ENCODE results near the gene GTPBP10.
"Not testable (repeated sequence)": the region's sequence is repeated elsewhere in the genome, so short reads cannot be mapped to it uniquely, and the experiment has no call there.

Gene GTPBP10

GRCh38 chr7:90345595-90346335, 751 bp upstream of the GTPBP10 start:
- H3K27me3 ChIP-seq (replicated peaks; ENCODE audit: insufficient read depth, low read length), result no peaks in the 10 kb centered on the region
- peaks cover 38% of the 10 kb centered on the region for H3K79me2 ChIP-seq (ENCODE audit: low read length)
- peak overlapping the region; percentile 84 for H3K4me3 ChIP-seq (ENCODE audit: low read length)
- no peaks in the 10 kb centered on the region for H3K36me3 ChIP-seq (replicated peaks; ENCODE audit: insufficient read depth, low read length)
- peak overlapping the region; percentile 96 for H2AFZ ChIP-seq (ENCODE audit: low read length)
- no peaks in the 10 kb centered on the region for H3K9me3 ChIP-seq (replicated peaks; ENCODE audit: insufficient read depth, low read length)
- H3K9me2 ChIP-seq (replicated peaks; ENCODE audit: insufficient read depth, low read length), result no peaks in the 10 kb centered on the region
- no peaks in the 10 kb centered on the region for H4K20me1 ChIP-seq (ENCODE audit: insufficient read depth, low read length)
- peak overlapping the region; percentile 82 for H3K9ac ChIP-seq (ENCODE audit: low read length)
- H3K27ac ChIP-seq (ENCODE audit: low read length), result peak overlapping the region; percentile 83; the same call in 1 of the 2 replicates
- H3K4me2 ChIP-seq (ENCODE audit: low read depth, low read length), result peak overlapping the region; percentile 73
- DNase-seq, result peak; percentile 29
- no peaks in the 10 kb centered on the region for H3F3A ChIP-seq (ENCODE audit: insufficient read depth, low read length)
- TF ChIP-seq EZH2 (optimal IDR thresholded peaks at IDR 0.05; ENCODE audit: low read depth, low read length), result no peak
- TF ChIP-seq CTCF (IDR thresholded peaks at IDR 0.05; ENCODE audit: low read length), result no peak
- TF ChIP-seq EZH2phosphoT487 (IDR thresholded peaks at IDR 0.05; ENCODE audit: low read length), result no peak
- no peaks in the 10 kb centered on the region; the same call in 1 of the 2 replicates for H3K4me1 ChIP-seq (ENCODE audit: low read length)

- Histone ChIP-seq H2AFZ (ENCODE audit: low read length) (no peak overlapping the region), H3K27me3 (replicated peaks; ENCODE audit: insufficient read depth, low read length) (no peaks in the 10 kb centered on the region), H3K9ac (ENCODE audit: low read length) (no peak overlapping the region), H3K79me2 (ENCODE audit: low read length) (peaks cover 52% of the 10 kb centered on the region), H3K27ac (ENCODE audit: low read length) (no peak overlapping the region), H3K4me3 (ENCODE audit: low read length) (peak overlapping the region; percentile 84; the same call in 1 of the 2 replicates), H4K20me1 (ENCODE audit: insufficient read depth, low read length) (no peaks in the 10 kb centered on the region), H3K9me3 (replicated peaks; ENCODE audit: insufficient read depth, low read length) (no peaks in the 10 kb centered on the region), H3F3A (ENCODE audit: insufficient read depth, low read length) (no peaks in the 10 kb centered on the region), H3K36me3 (replicated peaks; ENCODE audit: insufficient read depth, low read length) (no peaks in the 10 kb centered on the region), H3K9me2 (replicated peaks; ENCODE audit: insufficient read depth, low read length) (no peaks in the 10 kb centered on the region), H3K4me1 (ENCODE audit: low read length) (no peaks in the 10 kb centered on the region; the same call in 1 of the 2 replicates), H3K4me2 (ENCODE audit: low read depth, low read length) (peak overlapping the region; percentile 58; the same call in 1 of the 2 replicates)
- no peak for DNase-seq
- TF ChIP-seq EZH2phosphoT487 (IDR thresholded peaks at IDR 0.05; ENCODE audit: low read length) (no peak), EZH2 (optimal IDR thresholded peaks at IDR 0.05; ENCODE audit: low read depth, low read length) (no peak), CTCF (IDR thresholded peaks at IDR 0.05; ENCODE audit: low read length) (no peak)
Observed at GRCh38 chr7:90347759-90348158, 1.2 kb downstream of the GTPBP10 start.

GRCh38 chr7:90349305-90349704, 2.8 kb downstream of the GTPBP10 start:
- Histone ChIP-seq H3K9me3 (replicated peaks; ENCODE audit: insufficient read depth, low read length) (no peaks in the 10 kb centered on the region), H4K20me1 (ENCODE audit: insufficient read depth, low read length) (no peaks in the 10 kb centered on the region), H3K9ac (ENCODE audit: low read length) (no peak overlapping the region), H3K27ac (ENCODE audit: low read length) (no peak overlapping the region), H3K36me3 (replicated peaks; ENCODE audit: insufficient read depth, low read length) (no peaks in the 10 kb centered on the region; the same call in 1 of the 2 replicates), H3K79me2 (ENCODE audit: low read length) (peaks cover 56% of the 10 kb centered on the region), H3F3A (ENCODE audit: insufficient read depth, low read length) (no peaks in the 10 kb centered on the region), H3K27me3 (replicated peaks; ENCODE audit: insufficient read depth, low read length) (no peaks in the 10 kb centered on the region), H3K9me2 (replicated peaks; ENCODE audit: insufficient read depth, low read length) (no peaks in the 10 kb centered on the region), H3K4me3 (ENCODE audit: low read length) (no peak overlapping the region), H3K4me1 (ENCODE audit: low read length) (no peaks in the 10 kb centered on the region; the same call in 1 of the 2 replicates), H2AFZ (ENCODE audit: low read length) (no peak overlapping the region), H3K4me2 (ENCODE audit: low read depth, low read length) (no peak overlapping the region)
- no peak for DNase-seq
- TF ChIP-seq EZH2 (optimal IDR thresholded peaks at IDR 0.05; ENCODE audit: low read depth, low read length) (no peak), CTCF (IDR thresholded peaks at IDR 0.05; ENCODE audit: low read length) (no peak), EZH2phosphoT487 (IDR thresholded peaks at IDR 0.05; ENCODE audit: low read length) (no peak)

- H3K4me2 ChIP-seq (ENCODE audit: low read depth, low read length); H3K27me3 ChIP-seq (replicated peaks; ENCODE audit: insufficient read depth, low read length); H3K36me3 ChIP-seq (replicated peaks; ENCODE audit: insufficient read depth, low read length); DNase-seq; H3K9ac ChIP-seq (ENCODE audit: low read length); H3K9me2 ChIP-seq (replicated peaks; ENCODE audit: insufficient read depth, low read length); H4K20me1 ChIP-seq (ENCODE audit: insufficient read depth, low read length); H3K9me3 ChIP-seq (replicated peaks; ENCODE audit: insufficient read depth, low read length); H3K4me1 ChIP-seq (ENCODE audit: low read length); H3K27ac ChIP-seq (ENCODE audit: low read length); H2AFZ ChIP-seq (ENCODE audit: low read length); H3K4me3 ChIP-seq (ENCODE audit: low read length); H3F3A ChIP-seq (ENCODE audit: insufficient read depth, low read length): not testable (repeated sequence)
- H3K79me2 ChIP-seq (ENCODE audit: low read length), result peaks cover 56% of the 10 kb centered on the region
Observed at GRCh38 chr7:90350032-90350431, 3.5 kb downstream of the GTPBP10 start.
